ENCODE data around the gene MYH7.

The MYH7 gene

DNA sequence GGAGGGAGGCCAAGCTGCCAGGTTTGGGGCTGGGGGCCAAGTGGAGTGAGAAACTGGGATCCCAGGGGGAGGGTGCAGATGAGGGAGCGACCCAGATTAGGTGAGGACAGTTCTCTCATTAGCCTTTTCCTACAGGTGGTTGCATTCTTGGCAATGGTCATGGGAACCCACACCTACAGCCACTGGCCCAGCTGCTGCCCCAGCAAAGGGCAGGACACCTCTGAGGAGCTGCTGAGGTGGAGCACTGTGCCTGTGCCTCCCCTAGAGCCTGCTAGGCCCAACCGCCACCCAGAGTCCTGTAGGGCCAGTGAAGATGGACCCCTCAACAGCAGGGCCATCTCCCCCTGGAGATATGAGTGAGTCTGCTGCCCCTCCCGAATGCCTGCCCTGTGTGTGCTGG, 62.4 kb downstream of the MYH7 start:
- in situ Hi-C loops (cut with MboI; ENCODE audit: low sequenced_read_pairs): no loop called here

DNA sequence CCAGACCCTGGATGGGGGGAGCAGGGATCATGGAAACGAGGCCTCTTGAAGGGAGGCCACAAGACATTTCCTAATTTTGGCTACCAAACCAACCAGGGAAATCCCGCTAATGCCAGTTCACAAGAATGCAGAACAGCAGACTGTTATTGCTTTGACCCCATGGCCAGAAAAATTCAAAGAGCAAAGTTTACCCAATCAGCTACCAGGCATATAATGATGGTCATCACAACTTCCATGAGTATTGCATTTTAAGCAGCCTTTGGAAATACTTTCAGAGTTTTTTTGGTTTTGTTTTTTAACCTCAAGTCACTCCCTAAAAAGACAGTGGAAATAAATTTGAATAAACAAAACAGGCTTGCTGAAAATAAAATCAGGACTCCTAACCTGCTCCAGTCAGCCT, 63.0 kb downstream of the MYH7 start, which contains the start of gene IL25:
Gene IL25 (plus strand): TSS at position 301 of the 400 bp plus-strand sequence.
- in situ Hi-C loops (cut with MboI; ENCODE audit: low sequenced_read_pairs): no loop called here

DNA sequence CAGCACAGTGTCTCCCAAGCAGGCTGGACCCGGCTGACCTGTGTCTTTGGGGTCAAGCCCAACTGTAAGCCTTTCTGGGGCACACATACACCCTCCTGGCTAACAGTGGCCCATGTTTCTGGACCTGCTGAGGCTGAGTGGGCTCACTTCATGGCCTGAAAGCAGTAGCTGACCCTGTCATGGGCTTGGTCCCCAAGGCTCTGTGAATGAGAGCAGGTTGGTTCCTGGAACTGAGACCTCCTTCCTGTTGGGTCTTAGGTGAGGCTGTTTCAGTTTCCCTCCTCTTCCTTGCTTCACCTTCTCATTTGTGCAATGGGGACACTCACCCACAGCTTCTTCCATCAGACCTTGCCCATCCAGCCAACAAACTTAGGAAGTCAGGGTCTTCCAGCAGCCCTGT, 63.6 kb downstream of the MYH7 start:
- in situ Hi-C loops (cut with MboI; ENCODE audit: low sequenced_read_pairs): no loop called here

DNA sequence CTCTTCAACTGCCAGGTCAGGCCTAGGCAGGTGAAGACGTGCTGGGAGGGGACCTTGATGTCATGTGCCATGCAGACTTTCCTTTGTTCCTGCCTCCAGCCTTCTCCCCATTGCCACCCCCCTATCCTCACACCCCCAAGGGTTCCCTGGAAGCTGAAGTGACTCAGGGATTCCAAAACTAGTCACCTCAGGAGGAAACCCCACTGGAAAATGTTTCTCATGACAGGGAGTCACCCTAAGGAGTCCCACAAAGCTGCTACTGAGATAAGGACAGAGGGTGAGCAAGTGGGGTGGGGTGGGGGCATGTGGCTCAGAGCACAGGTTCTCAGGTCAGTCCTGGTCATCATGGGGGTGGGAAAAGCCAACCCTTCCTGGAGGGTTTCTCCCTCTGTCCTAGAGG, 65.2 kb downstream of the MYH7 start:
- in situ Hi-C loops (cut with MboI; ENCODE audit: low sequenced_read_pairs): no loop called here

DNA sequence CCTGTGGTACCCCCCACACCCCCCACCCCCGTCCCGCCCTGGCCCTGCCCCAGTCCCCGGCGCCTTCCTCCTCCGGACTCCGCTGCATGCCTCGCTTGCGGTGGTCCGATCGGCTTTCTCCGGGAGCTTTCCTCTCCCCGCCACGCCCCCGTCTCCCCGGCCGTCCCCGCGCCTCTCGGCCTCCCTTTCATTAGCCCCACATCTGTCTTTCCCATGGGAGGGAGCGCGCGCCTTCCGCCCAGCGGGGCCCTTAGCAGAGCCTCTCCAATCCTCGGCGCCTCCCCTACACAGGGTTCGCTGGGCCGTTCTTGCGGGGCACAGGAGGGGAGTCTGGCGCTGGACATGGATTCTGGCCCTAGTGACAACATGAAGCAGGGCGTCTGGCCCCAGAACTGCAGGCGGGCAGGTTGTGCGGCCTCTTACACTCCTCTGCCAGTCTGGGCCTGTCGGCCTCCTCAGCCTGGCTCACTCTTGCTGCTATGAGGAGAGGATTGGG, 69.0 kb downstream of the MYH7 start:
- in situ Hi-C loops (cut with MboI; ENCODE audit: low sequenced_read_pairs): no loop called here

DNA sequence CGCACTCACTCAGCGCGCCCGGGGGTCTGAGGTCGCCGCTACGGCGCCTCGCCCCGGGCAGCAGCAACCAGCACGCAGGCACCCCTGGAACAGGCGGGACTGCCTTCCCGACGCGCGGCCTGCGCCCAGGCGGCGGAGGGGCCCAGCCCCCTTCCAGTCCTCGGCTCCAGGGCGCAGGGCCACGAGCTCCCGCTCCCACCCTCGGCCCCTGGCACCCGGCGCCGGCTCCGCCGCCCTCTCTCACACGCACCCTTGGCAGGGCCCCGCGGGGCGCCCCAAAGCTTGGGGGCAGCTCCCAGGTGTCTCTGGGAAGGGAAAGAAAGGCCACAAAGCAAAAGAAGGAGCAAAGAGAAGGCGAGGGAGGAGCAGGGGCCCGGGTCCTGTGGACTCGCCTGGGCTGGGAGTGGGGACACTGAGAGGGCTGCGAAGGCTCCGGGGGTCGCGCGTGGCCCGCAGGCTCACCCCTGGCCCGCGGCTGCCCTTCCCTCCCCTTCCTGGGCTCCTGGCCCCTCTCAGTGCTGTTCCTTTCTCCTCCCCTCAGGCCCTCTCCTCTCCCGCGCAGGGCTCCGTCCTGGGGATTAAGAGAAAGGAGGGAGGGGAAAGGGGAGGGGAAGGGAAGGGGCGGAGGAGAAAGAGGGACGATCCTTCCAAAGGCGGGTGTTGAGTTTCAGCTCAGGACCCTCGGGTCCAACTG, 69.6 kb downstream of the MYH7 start:
- in situ Hi-C loops (cut with MboI; ENCODE audit: low sequenced_read_pairs): no loop called here

DNA sequence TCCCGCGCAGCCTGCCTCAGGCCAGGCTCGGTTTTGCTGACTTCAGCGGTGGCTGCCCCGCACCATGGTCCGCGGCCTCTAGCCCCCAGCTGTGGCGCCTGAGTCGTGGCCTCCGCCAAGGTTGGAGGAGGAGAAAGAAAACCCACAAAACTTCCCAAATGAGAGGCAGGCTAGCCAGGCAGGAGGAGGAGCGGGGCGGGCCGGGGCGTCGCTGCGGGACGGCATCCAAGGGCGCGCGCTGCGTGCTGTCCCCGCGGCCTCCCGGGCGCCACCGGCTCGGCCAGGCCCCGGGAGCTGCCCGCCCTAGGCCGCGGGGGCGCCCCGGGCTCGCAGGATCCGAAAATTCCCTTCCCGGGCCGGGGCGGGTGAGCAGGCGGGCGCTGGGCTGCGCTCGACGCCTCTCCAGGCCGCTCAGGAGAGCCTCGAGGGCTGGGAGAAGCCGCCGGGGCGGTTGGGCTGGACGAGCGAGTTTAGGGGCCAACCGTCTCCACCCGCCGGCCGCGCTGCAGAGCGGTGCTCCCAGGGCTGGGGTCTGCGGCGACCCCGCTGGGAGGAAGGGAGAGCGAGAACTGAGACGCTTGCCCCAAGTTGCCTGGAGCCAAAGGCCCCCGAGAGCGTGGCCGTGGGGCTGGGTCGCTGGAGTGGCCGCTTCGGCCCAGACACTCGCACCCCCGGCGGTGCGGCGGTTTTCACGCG, 70.3 kb downstream of the MYH7 start, which contains the start of gene EFS:
Gene EFS (minus strand): TSS at position 137 of the 696 bp plus-strand sequence. CDS start 147 bp downstream, outside the sequence.
- in situ Hi-C loops (cut with MboI; ENCODE audit: low sequenced_read_pairs): no loop called here

DNA sequence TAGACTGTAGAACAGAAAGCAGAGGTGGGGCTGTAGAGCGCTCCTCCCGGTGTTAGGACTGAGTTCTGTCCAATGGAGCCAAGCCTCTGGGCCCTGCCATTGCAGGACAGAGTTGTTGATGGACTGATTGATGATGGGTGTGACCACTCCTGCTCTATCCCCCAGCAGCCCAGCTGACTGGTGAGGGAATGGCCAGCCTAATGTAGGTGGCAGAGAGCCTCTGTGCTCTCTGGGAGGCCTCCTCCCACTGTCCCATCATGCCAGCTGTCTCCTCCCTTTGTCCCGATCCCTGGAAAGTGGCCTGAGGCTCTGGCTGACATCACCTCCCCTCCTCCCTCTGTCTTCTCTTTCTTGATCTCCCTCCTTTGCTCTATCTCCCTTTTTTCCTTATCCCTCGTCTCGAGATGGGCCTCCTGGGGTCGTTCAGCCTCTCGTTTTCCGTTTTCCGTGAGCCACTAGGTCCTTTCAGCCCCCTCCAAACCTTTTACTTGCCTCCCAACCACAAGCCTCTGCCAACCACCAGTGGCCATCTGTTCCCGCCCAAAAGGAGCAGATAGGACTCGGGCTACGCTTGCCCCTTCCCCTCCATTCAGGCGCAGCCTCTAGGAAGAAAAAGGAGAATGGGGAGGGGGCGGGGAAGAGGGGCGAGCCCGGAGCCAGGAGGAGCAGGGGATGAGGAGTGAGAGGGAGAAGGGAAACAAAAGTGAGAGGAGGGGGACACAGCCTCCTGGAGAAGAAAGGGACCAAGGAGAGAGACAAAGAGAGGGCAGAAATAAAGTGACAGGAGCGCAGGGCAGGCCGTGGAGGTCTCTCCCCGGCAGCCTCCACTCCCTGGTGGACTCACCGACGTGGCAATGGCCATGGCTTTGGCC, 71.1 kb downstream of the MYH7 start:
- in situ Hi-C loops (cut with MboI; ENCODE audit: low sequenced_read_pairs): no loop called here
